Central memory CD4-positive, alpha-beta T cell (primary cell): Measurements from ENCODE around the gene ABCF3.

ENCODE experiments used
- DNase-seq: peaks from one replicate; pipeline ENCODE4 v3.0.0; 2022

The ABCF3 gene

GRCh38 chr3:184186902-184187207, 856 bp downstream of the ABCF3 start:
- DNase-seq, result no peak

- DNase-seq, result no peak
These were observed 2.1 kb downstream of the ABCF3 start for GRCh38 chr3:184188080-184188479.

GRCh38 chr3:184189421-184189820, 3.4 kb downstream of the ABCF3 start:
- no peak for DNase-seq

- no peak for DNase-seq
These were observed 6.9 kb downstream of the ABCF3 start for GRCh38 chr3:184192889-184193288.

GRCh38 chr3:184193991-184194539, 8.1 kb downstream of the ABCF3 start:
- DNase-seq, result no peak

- DNase-seq, result no peak
These were observed 10.5 kb downstream of the ABCF3 start for GRCh38 chr3:184196536-184196935.

GRCh38 chr3:184198509-184198908, 12.5 kb downstream of the ABCF3 start:
- DNase-seq, result no peak

- no peak for DNase-seq
These were observed 14.8 kb downstream of the ABCF3 start for GRCh38 chr3:184200825-184201224.

- DNase-seq, result no peak
These were observed 17.5 kb downstream of the ABCF3 start for GRCh38 chr3:184203526-184203925.

GRCh38 chr3:184209146-184209923, 23.3 kb downstream of the ABCF3 start:
- DNase-seq, result no peak

- DNase-seq, result no peak
These were observed 25.3 kb downstream of the ABCF3 start for GRCh38 chr3:184211297-184211696.

- no peak for DNase-seq
These were observed 25.7 kb downstream of the ABCF3 start for GRCh38 chr3:184211718-184212117.

- no peak for DNase-seq
These were observed 32.8 kb downstream of the ABCF3 start for GRCh38 chr3:184218814-184219213.

GRCh38 chr3:184222521-184222920, 36.5 kb downstream of the ABCF3 start:
- no peak for DNase-seq

GRCh38 chr3:184223946-184224345, 37.9 kb downstream of the ABCF3 start:
- no peak for DNase-seq

- DNase-seq, result peak; percentile 51
These were observed 41.5 kb downstream of the ABCF3 start for GRCh38 chr3:184227481-184227935.

- no peak for DNase-seq
These were observed 42.6 kb downstream of the ABCF3 start for GRCh38 chr3:184228376-184229137.

GRCh38 chr3:184229394-184230080, 43.5 kb downstream of the ABCF3 start, which contains the start of gene VWA5B2:
VWA5B2 (plus strand) TSS chr3:184229585; CDS start chr3:184230529, 944 bp downstream.
- peak; percentile 68 for DNase-seq

GRCh38 chr3:184230081-184230602, 44.1 kb downstream of the ABCF3 start:
- DNase-seq, result no peak

- no peak for DNase-seq
These were observed 44.9 kb downstream of the ABCF3 start for GRCh38 chr3:184230603-184231528.

GRCh38 chr3:184231671-184232070, 45.7 kb downstream of the ABCF3 start:
- DNase-seq, result no peak
